MV-4-11 (cell line): Measurements from ENCODE around the gene MSH3.
A peak's percentile ranks its signal among the peaks of the same experiment; 100 is the strongest.
"Not testable (repeated sequence)": the region's sequence is repeated elsewhere in the genome, so short reads cannot be mapped to it uniquely, and the experiment has no call there.

ENCODE experiments used
- DNase-seq: peaks from one replicate; lab custom pipeline; 2025; lab: John Stamatoyannopoulos, UW

MSH3 gene

DNA sequence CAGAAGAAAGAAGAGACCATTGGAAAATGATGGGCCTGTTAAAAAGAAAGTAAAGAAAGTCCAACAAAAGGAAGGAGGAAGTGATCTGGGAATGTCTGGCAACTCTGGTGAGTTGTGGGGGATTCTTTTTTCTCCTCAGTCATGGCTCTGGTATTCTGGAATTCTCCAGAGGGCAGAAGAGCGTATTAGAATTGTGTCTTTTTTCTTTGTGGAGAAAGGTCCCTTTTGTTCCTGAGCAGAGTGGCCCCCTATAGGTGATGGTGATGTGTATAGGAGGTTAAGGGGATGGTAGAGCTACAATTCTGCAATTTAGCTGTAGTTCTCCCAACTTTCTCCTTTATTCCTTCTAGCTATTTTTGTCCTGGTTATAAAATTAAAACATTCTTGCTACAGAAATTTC, 2.0 kb downstream of the MSH3 start:
- DNase-seq = no peak

DNA sequence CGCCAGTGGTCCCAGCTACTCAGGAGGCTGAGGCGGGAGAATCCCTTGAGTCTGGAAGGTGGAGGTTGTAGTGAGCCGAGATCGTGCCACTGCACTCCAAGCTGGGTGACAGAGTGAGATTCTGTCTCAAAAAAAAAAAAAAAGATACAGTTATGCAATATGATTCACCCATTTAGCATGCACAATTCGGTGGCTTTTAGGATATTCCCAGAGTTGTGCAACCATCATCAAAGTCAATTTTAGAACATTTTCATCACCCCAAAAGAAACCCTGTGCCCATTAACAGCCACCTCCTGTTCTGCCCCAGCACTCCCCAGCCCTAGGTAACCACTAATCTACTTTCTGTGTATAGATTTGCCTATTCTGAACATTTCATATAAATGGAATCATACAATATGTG, 4.7 kb downstream of the MSH3 start:
- no peak for DNase-seq

DNA sequence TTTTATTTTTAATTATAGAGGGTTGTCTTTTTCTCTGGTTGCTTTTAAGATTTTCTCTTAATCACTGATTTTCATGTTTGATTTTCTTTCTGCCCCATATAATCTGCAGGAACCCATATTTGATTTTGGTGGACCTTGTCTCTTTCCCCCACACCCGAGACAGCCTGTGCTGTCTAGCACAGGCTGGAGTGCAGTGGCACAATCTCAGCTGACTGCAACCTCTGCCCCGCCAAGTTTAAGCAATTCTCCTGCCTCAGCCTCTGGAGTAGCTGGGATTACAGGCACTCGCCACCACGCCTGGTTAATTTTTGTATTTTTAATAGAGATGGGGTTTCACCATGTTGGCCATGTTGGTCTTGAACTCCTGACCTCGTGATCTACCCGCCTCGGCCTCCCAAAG, 6.2 kb downstream of the MSH3 start:
- not testable (repeated sequence) for DNase-seq

DNA sequence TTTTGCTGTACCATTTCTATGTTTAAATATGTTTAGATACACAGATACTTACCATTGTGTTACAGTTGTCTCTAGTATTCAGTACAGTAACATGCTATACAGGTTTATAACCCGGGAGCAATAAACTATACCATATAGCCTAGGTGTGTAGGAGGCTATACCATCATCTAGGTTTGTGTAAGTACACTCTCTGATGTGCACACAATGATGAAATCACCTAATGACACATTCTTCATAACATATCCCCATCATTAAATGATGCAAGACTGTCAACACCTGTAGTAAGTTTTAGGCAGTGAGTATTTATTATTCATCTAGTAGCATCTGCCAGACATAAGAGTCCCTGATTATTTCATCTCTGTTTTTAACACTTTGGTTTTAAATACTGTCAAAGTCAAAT, 7.7 kb downstream of the MSH3 start:
- DNase-seq = no peak

DNA sequence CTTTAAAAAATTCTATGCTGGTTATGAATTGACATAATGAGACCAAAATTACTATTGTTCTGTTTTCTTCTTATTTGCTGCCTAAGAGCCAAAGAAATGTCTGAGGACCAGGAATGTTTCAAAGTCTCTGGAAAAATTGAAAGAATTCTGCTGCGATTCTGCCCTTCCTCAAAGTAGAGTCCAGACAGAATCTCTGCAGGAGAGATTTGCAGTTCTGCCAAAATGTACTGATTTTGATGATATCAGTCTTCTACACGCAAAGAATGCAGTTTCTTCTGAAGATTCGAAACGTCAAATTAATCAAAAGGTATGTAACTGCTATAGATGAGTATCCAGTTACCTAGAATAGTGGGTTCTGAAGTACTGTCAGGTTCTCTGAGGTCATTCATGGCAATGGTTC, 10.6 kb downstream of the MSH3 start:
- no peak for DNase-seq

DNA sequence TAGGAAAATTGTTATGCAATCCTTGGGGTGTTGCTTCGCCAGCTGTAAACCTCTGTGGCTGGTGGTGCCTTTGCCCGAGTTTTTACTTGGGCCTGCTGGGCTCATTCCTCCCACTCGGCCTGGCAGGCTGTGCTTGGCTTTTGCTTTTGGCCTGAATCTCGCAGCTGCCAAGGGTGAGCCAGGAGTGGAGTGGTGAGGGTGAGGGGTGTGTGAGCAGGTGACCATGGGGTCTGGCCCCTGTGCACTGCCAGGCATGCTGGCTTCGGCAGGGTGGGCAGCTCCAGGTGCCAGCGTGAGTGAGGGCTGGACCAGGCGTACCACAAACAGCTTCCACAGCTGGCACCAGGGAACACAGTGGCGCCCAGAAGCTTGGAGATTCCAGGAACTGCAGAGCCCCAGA, 12.9 kb downstream of the MSH3 start:
- no peak for DNase-seq

DNA sequence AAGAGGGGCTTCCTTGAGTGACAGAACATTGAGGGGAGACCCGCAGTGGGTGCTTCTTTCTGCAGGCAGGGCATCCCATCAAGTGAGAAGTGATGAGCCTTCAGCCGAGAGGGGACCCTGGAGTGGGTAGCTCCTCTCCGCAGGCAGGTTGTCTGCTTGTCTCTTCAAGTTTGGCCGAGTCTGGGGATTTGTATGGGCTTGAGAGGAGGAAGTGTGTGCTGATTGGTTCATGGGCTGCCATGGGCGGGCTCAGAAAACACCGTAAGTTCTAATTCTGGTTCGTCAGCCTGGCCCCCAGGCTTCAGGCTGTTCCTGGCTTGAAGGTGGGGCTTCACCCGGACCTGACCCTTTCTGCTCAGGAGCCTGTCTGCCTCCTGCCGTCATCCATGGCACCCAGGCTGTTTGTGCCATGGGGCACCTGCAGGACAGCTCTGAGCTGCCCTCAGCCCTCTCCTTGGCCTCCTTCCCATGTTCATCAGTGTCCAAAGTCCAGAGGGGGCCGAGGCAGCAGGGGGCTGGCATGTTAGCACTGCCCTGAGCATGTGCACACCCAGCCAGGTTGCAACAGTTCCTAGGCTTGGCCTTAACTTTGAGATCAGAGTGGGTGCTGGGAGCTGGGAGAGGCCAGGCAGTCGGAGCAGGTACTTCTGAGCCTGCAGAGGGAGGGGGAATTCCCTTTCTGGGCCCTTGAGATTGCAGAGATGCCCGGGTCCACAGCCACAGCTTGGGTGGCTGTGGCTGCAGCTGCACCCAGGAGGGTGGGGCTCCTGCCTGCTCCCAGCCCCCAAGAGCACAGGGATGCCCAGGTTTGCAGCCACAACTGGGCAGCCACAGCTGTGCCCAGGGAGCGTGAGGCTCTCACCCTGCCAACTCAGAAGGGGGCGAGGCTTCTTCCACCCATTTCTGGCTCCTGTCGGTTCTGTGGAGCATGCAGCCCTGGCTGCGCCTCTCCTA, 13.8 kb downstream of the MSH3 start:
- DNase-seq = no peak

DNA sequence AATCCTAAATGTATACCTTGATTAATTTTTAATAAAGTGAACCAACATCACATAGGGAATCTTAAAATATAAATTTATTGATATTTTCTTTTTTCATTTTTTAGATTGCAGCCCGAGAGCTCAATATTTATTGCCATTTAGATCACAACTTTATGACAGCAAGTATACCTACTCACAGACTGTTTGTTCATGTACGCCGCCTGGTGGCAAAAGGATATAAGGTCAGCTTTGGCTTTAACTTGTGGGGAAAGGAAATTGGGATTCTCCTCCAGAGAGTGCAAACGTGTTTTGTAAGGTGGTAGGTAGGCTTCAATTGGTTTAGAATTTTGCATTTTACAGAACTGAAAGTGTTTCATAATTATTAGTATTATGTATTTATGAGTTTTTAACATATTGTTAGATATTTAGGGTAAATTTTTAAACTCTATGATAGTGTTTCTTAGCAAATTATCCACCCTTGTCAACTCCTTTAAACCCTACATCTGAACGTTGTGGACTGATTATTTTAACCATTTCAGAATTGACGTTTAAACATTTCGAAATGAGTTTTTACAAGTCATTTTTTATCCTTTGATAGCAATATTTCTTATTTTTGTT, 17.8 kb downstream of the MSH3 start:
- DNase-seq = peak; percentile 36

DNA sequence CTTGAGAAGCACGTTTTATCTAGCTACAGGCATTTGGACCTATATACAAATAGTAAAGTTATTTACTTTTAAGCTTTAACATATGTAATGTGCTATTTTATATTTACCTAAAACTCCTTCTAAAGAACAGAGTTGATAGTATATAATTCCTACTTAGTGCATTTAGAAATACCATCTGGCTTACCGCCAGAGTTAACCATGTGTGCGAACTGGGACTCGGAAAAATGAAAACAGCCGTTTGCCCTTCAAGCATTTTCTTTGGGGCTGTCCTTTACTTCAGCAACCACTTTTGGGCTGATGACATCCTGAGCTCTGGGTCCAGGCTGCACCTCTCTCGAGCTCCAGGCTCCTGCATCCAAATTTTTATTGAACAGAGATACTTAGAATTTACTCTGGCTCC, 22.3 kb downstream of the MSH3 start:
- no peak for DNase-seq

DNA sequence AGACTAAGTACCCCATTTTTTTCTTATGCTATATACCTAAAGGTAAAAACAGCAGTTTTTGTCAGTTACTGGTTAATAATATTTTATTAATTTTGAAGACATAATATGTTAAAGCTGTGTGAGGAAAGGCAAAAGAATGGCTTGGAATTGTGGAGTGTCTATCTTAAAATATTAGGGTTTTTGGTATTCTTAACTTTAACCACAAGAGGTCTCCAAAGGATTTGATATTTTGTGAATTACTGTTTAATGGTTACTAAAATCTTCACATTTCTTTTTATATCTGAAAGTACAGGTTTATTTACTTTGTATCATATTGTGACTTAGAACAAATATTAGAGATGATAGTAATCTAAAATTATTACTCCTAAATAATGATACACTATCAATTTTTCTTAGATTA, 32.3 kb downstream of the MSH3 start:
- no peak for DNase-seq

DNA sequence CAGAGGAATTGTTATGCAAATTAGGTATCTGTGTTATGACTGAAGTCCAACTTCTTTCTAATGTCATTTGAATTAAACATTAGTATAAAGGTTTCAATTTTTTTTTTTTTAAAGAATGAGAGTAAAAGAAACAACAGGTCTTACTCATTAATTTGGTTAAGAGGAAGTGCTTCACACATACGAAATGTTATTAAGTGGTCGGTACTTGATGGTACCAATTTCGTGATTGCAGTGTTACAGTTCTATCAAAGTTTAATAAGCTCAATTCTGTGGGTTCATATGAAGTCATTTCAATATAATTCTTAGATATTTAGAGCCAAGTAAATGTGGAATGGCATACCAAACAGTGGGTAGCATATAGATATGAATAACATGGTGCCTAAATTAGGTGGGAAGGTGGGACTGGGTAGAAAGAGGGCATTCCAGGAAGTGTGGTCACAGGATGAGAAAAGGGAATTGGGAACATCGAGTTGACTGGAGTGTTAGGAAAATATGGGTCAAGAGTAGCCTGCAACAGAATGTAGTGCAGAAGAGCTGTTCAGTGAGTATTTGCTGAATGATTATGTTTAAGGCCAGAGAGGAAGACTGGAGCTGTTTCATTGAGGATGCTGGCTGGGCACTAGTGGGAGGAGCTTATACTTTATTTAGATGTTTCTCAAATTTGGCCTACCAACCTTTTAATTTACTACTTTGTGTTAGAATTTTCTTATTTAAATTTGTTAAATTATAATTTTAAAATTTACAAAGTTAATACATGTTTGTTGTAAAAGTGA, 34.4 kb downstream of the MSH3 start:
- DNase-seq = no peak

DNA sequence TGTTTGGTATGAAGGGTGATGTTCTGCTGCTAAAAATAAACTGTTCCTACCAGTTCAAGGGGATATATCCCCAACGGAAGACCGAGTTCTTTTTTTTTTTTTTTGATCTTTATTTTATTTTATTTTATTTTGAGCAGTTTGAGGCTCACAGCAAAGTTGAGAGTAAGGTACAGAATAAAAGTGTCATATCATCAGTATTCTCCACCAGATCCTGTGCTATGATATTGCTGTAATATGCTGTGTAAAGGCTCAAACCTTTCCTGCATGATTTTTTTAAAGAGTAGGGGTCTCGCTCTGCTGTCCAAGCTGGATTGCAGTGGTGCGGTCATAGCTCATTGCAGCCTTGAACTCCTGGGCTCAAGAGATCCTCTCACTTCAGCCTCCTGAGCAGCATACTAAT, 35.2 kb downstream of the MSH3 start:
- DNase-seq = no peak

DNA sequence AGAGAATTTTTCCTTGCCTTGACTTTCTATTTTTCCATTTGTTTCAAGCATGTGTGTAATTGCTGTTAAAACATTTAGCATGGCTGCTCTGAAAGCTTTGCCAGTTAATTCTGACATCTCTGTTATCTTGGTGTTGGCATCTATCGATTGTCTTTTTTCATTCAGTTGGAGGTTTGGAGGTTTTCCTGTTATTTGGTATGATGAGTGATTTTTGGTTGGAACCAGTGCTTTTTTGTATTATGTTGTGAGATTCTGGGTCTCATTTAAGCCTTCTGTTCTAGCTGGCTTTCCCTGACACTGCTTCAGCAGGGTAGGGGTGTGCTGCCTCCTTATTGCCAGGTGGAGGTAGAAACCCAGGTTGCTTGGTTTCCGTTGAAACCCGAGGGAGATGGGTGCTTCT, 41.2 kb downstream of the MSH3 start:
- DNase-seq = no peak

DNA sequence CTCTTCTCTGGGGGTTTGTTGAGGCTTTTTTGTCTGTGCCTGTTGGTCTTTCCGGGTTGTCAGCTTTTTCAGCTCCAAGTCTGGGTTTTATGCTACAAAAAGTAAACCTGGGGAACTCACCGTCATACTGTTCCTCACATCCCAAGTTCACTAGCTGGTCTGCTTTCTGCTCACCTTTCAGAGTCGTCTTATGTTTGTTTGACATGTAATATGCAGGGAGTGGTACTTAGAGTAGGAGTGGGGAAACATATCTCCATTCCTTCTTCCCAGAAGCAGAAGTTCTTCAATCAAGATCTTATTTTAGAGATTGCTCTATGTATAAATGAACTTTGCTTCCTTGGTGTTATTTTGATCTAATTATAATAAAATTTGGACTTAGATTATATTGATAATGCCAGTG, 42.0 kb downstream of the MSH3 start:
- DNase-seq = no peak

DNA sequence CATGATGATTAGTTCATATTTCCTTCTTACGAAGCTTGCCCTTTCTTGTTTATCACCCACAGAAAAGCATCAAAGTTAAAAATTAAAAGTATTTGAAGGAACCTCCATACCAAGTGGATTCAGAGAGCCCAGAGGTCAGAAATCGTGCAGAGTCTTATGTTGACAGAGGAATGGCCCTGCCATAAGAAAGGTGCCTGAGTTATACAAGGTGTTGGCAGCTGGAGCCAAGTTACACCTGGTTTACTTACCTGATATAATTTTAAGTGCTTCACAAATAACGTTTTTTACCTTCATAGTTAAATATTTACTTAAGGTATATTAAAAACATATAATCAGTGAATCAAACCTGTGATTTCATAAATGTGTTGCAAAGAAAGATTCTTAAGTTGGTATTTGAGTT, 42.6 kb downstream of the MSH3 start:
- DNase-seq = no peak

DNA sequence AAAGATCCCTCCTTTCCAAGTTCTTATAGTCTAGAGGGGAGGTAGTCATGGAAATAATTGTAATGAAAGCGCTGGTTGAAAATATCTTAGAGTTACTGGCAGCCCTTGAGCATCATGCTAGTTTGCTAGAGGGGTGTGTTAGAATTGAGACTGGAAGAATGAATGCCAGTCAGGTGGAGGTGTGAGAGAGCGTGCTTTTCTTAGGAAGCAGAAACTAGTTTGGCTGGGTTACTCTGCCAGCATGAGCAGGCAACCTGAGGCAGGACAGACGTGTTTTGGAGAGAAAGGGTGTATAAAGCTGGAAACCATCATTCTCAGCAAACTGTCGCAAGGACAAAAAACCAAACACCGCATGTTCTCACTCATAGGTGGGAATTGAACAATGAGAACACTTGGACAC, 43.9 kb downstream of the MSH3 start:
- no peak for DNase-seq

DNA sequence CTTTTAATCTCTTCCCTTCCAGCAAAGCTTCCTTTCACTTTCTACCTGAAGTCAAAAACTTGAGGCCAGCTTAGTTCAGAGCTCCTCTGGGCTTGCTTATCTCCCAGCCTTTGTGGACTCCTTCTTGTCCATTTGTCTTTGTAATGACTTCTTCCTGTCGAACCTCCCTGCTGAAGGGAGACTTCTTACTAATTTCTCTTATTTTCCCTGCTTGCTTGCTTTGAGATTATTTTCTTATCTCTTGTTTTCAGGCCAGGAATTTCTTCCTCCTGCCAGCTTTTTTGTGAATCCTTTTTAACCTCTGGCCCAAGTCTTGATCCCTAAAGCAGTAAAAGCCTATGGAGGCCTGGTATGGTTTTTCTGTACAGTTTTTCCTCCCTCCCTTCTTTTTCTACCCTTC, 47.1 kb downstream of the MSH3 start:
- DNase-seq = no peak

DNA sequence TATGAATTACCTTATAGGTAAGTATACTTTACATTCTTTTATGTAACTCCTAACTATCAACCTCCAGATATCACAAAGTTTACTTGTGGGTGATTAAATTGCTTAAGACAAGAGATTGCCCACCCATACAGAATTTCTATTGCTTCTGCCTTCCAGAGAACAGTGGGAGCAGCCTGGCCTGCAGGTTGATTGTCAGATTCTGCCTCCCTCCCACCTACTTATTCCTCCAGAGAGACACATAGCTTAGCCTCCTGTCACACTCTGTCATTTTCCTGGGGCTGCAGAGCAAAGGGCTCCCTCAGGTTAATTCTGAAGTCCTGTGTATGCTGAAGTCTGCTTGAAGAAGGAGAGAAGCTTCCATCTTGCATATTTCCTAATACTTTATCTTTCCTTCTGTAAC, 48.8 kb downstream of the MSH3 start:
- no peak for DNase-seq

DNA sequence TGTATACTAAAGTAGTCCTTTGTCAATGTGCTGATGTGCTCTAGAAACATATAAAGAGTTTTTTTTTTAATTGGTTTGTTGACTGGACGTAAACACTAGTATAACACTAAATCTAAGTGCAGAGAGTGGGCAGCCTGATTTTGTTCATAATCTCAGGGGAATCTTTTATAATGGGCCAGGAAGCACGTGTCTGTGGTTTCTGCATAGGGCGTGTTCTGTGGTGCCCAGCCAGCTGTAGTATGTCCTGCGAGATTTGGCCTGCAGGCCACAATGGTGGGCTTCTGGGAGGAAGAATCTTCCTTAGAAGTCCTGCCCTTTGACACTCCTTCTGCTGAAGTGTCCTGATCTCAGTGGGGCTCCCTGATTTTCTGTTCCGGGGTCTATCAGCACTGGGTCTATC, 49.3 kb downstream of the MSH3 start:
- no peak for DNase-seq

DNA sequence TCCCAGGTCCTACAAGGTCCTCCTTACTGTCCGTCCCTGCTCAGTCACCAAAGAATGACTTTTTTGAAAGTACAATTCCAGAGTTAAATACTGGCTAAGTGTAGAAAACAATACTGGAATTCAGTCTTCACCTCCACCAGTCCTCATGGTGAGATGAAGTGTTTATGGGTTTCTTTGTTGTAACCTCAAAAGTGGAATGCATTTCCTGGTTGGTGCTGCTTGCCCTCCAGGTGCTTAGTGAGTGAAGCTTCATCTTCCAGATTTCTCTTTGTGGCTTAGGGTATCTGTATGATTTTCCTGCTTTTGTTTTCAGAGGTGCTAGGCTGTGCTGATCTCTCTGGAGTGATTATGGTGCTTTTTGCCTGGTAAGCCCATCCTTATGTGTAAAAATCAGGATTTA, 49.8 kb downstream of the MSH3 start:
- no peak for DNase-seq

DNA sequence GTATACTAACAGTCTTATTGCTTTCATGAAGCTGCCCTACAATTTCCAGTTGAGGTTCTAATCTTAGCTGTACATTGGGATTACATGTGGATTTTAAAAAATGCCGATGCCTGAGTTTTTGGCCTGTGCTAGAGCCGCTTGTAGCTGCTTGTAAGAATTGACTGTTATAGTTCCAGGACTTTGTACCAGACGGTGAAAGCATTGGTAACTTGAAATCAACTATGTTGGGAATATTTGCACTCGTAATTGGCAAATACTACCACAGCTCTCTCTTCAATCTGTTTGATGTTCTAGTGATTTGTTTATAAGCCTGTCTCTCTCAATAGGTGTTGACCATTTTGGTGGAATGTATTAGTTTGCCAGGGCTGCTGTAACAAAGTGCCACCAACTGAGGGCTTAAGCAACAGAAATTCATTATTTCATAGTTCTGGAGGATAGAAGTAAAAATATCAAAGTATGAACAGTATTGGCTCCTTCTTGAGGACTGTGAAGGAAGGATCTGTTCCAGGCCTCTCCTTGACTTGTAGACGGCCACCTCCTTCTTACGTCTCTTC, 50.8 kb downstream of the MSH3 start:
- no peak for DNase-seq

DNA sequence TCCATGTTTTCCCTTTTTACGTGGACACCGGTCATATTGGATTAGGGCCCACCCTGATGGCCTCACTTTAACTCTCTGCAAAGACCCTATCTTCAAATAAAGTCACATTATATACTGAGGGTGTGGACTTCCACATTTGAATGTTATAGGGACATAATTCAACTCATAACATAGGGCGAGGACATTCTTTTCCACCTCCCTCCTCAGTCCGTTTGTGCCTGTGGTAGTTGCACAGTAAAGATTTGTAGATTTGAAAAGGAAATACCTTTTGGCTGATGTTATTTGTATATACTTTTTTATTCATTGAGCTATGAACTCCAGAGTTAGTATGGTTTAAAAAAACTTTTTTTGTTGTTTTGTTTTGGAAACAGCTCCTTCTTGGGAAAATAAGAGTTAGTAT, 51.3 kb downstream of the MSH3 start:
- DNase-seq = no peak
